H1 (cell line): Measurements from ENCODE around the gene SEMA7A. TPM values are rescaled to one million over a fixed set of nuclear protein-coding genes. Genes with fewer than 3 reads are reported as not detected.

Experiments
- CTCF ChIA-PET: fragments of 300-600 bp; sonication (Branson Sonifier 250); formaldehyde crosslinking; loops from one replicate; lab custom pipeline; 2021; ENCODE audit not compliant: partially characterized antibody; lab: Charles Lee
- POLR2A ChIA-PET: fragments of 300-600 bp; sonication (Branson Sonifier 250); formaldehyde crosslinking; loops from one replicate; lab custom pipeline; 2021; ENCODE audit warnings: inconsistent platforms; ENCODE audit not compliant: partially characterized antibody; lab: Charles Lee
- DNase-seq, 2 experiments: peaks; one replicate each; pipeline versions ENCODE4 v3.0.0 to v3.0.0-alpha.2; 2010 to 2022; ENCODE audit warnings: low spot score in 2 of 2, low read depth in 1 of 2, mixed read lengths in 1 of 2
- FAIRE-seq: peaks from 2 replicates; lab custom pipeline; 2011; peaks lifted over from hg19 to GRCh38; lab: Jason Lieb, UNC
- H2AFZ ChIP-seq: 2 replicates; pipeline ENCODE4 v1.8.1; 2012; ENCODE audit warnings: low read length, inconsistent platforms
- H2AK5ac ChIP-seq: 2 replicates; pipeline ENCODE4 v1.6.1; 2013; ENCODE audit warnings: low read depth, low read length
- H2BK120ac ChIP-seq: replicated peaks from 2 replicates; pipeline ENCODE3; 2013; ENCODE audit warnings: low read depth, low read length, inconsistent platforms
- H2BK12ac ChIP-seq: 2 replicates; pipeline ENCODE4 v1.6.1; 2013; ENCODE audit warnings: low read depth, low read length
- H2BK15ac ChIP-seq: 2 replicates; pipeline ENCODE4 v1.6.1; 2013; ENCODE audit warnings: low read length
- H2BK20ac ChIP-seq: 2 replicates; pipeline ENCODE4 v1.6.1; 2013; ENCODE audit warnings: low read length
- H2BK5ac ChIP-seq: 2 replicates; pipeline ENCODE4 v1.6.1; 2013; ENCODE audit warnings: low read depth, low read length
- H3K14ac ChIP-seq: 2 replicates; pipeline ENCODE4 v1.6.1; 2013; ENCODE audit warnings: inconsistent platforms; ENCODE audit not compliant: insufficient read length
- H3K18ac ChIP-seq: 2 replicates; pipeline ENCODE4 v1.6.1; 2013; ENCODE audit warnings: low read length; ENCODE audit errors: extremely low read depth
- H3K23ac ChIP-seq: 2 replicates; pipeline ENCODE4 v1.6.1; 2013; ENCODE audit warnings: inconsistent platforms; ENCODE audit not compliant: insufficient read length
- H3K23me2 ChIP-seq: 2 replicates; pipeline ENCODE4 v1.6.1; 2013; ENCODE audit warnings: low read depth, low read length
- H3K27ac ChIP-seq: 2 replicates; pipeline ENCODE4 v1.6.1; 2011; ENCODE audit warnings: low read depth, low read length, inconsistent platforms
- H3K27me3 ChIP-seq, 4 experiments: replicated peaks in 1 of 4; 1 replicate in 1 of 4; 2 replicates in 3 of 4; pipeline versions ENCODE4 v1.6.1 to v1.8.1; 2011 to 2013; ENCODE audit warnings: low read length in 3 of 4, mild to moderate bottlenecking in 3 of 4, inconsistent platforms in 2 of 4, mixed read lengths in 2 of 4, moderate library complexity in 1 of 4; ENCODE audit not compliant: control insufficient read depth in 3 of 4, insufficient read depth in 3 of 4; ENCODE audit errors: extremely low read depth in 1 of 4
- H3K36me3 ChIP-seq, 4 experiments: 2 replicates each; pipeline versions ENCODE4 v1.6.1 to v1.8.1; 2011 to 2013; ENCODE audit warnings: mild to moderate bottlenecking in 4 of 4, low read length in 3 of 4, moderate library complexity in 2 of 4, control low read depth in 1 of 4, inconsistent platforms in 1 of 4; ENCODE audit not compliant: insufficient read depth in 4 of 4, control insufficient read depth in 2 of 4
- H3K4ac ChIP-seq: replicated peaks from 2 replicates; pipeline ENCODE3; 2013; ENCODE audit warnings: low read length, low read depth, mixed read lengths, inconsistent platforms; ENCODE audit not compliant: insufficient read length
- H3K4me1 ChIP-seq, 4 experiments: replicated peaks in 1 of 4; 1 replicate in 1 of 4; 2 replicates in 3 of 4; pipeline versions ENCODE4 v1.6.1 to v1.8.1; 2011 to 2013; ENCODE audit warnings: low read length in 3 of 4, inconsistent platforms in 2 of 4, mixed read lengths in 1 of 4; ENCODE audit not compliant: insufficient read depth in 4 of 4, control insufficient read depth in 3 of 4
- H3K4me2 ChIP-seq, 2 experiments: 2 replicates each; pipeline versions ENCODE4 v1.6.1 to v1.8.1; 2011 to 2013; ENCODE audit warnings: low read depth in 2 of 2, low read length in 2 of 2, control low read depth in 1 of 2, inconsistent platforms in 1 of 2, mild to moderate bottlenecking in 1 of 2; ENCODE audit not compliant: insufficient read depth in 1 of 2
- H3K4me3 ChIP-seq, 4 experiments: fragments of 200-600, 300-600 bp in 1 of 4; sonication (generic), shearing (Covaris generic), sonication (Bioruptor Twin) in 1 of 4; 2 replicates each; pipeline versions ENCODE4 v1.5.1 to v1.8.1; 2011 to 2016; ENCODE audit warnings: low read length in 4 of 4, low read depth in 3 of 4, control low read depth in 2 of 4, inconsistent platforms in 2 of 4, mild to moderate bottlenecking in 2 of 4, mixed read lengths in 1 of 4, moderate library complexity in 1 of 4; ENCODE audit not compliant: insufficient read depth in 2 of 4; ENCODE audit errors: extremely low read depth in 1 of 4
- H3K56ac ChIP-seq: replicated peaks from 2 replicates; pipeline ENCODE3; 2013; ENCODE audit warnings: low read depth, mild to moderate bottlenecking, mixed read lengths, low read length, inconsistent platforms; ENCODE audit not compliant: insufficient read length
- H3K79me1 ChIP-seq: 2 replicates; pipeline ENCODE4 v1.6.1; 2013; ENCODE audit warnings: low read depth, low read length, control low read depth
- H3K79me2 ChIP-seq, 2 experiments: 2 replicates each; pipeline versions ENCODE4 v1.6.1 to v1.8.1; 2012 to 2013; ENCODE audit warnings: low read length in 2 of 2, mild to moderate bottlenecking in 2 of 2, inconsistent platforms in 1 of 2; ENCODE audit not compliant: insufficient read depth in 2 of 2, control insufficient read depth in 1 of 2
- H3K9ac ChIP-seq, 4 experiments: replicated peaks in 1 of 4; 1 replicate in 1 of 4; 2 replicates in 3 of 4; pipeline versions ENCODE4 v1.6.1 to v1.8.1; 2011 to 2013; ENCODE audit warnings: low read depth in 3 of 4, low read length in 3 of 4, control low read depth in 2 of 4, mild to moderate bottlenecking in 2 of 4, moderate library complexity in 2 of 4, inconsistent platforms in 1 of 4; ENCODE audit errors: extremely low read depth in 1 of 4
- H3K9me3 ChIP-seq, 2 experiments: 2 replicates each; pipeline versions ENCODE4 v1.6.1 to v1.8.1; 2012 to 2013; ENCODE audit warnings: mild to moderate bottlenecking in 2 of 2, moderate library complexity in 2 of 2, control low read depth in 1 of 2, inconsistent platforms in 1 of 2, low read depth in 1 of 2, low read length in 1 of 2, mixed read lengths in 1 of 2; ENCODE audit not compliant: insufficient read depth in 2 of 2
- H4K20me1 ChIP-seq, 2 experiments: replicated peaks in 1 of 2; 2 replicates each; pipeline versions ENCODE3 to v1.8.1; 2011 to 2013; ENCODE audit warnings: inconsistent platforms in 2 of 2, low read length in 2 of 2, mild to moderate bottlenecking in 1 of 2; ENCODE audit not compliant: insufficient read depth in 2 of 2, control insufficient read depth in 1 of 2
- H4K5ac ChIP-seq: 2 replicates; pipeline ENCODE4 v1.6.1; 2013; ENCODE audit warnings: low read length, low read depth, mixed read lengths, inconsistent platforms; ENCODE audit not compliant: insufficient read length
- H4K8ac ChIP-seq: 2 replicates; pipeline ENCODE4 v1.8.0; 2013; ENCODE audit warnings: mild to moderate bottlenecking, moderate library complexity, low read length, inconsistent platforms; ENCODE audit not compliant: insufficient read depth; ENCODE audit errors: extremely low read depth
- H4K91ac ChIP-seq: replicated peaks from 2 replicates; pipeline ENCODE3; 2013; ENCODE audit warnings: low read length, mixed read lengths, inconsistent platforms; ENCODE audit not compliant: insufficient read length
- BACH1 ChIP-seq: IDR thresholded peaks from 2 replicates; pipeline ENCODE4 v1.6.1; 2012; ENCODE audit warnings: low read length, improper control_type of control experiment
- EGR1 ChIP-seq: IDR thresholded peaks from 2 replicates; pipeline ENCODE4 v1.6.1; 2011; ENCODE audit warnings: low read depth, low read length, borderline replicate concordance
- NANOG ChIP-seq: IDR thresholded peaks from 2 replicates; pipeline ENCODE4 v1.6.1; 2011; ENCODE audit warnings: low read length, low read depth, mild to moderate bottlenecking, inconsistent platforms; ENCODE audit not compliant: insufficient read depth, poor library complexity, severe bottlenecking
- POLR2A ChIP-seq, 2 experiments: IDR thresholded peaks; 1 replicate in 1 of 2; 2 replicates in 1 of 2; pipeline ENCODE4 v1.6.1; 2011; ENCODE audit warnings: low read depth in 2 of 2, low read length in 2 of 2, mild to moderate bottlenecking in 2 of 2; ENCODE audit errors: control extremely low read depth in 1 of 2
- RBBP5 ChIP-seq: IDR thresholded peaks from 2 replicates; pipeline ENCODE4 v1.7.1; 2012; ENCODE audit warnings: low read depth, mild to moderate bottlenecking, inconsistent platforms, low read length, moderate library complexity, borderline replicate concordance
- SAP30 ChIP-seq: fragments of 300-600 bp; sonication (generic); IDR thresholded peaks from 2 replicates; pipeline ENCODE4 v1.7.1; 2012; ENCODE audit warnings: low read length, moderate library complexity, mild to moderate bottlenecking, inconsistent platforms; ENCODE audit not compliant: insufficient read depth, insufficient replicate concordance
- SP1 ChIP-seq: IDR thresholded peaks from 2 replicates; pipeline ENCODE4 v1.6.1; 2011; ENCODE audit warnings: low read depth, low read length
- TBP ChIP-seq: IDR thresholded peaks from 2 replicates; pipeline ENCODE4 v1.6.1; 2011; ENCODE audit warnings: low read depth, low read length, improper control_type of control experiment
- WGBS, 2 experiments: shearing (Covaris generic) in 1 of 2; methylation state at CpG; one replicate each; pipeline versions ENCODE4 v1.1.6 to v1.1.7; 2013 to 2015; ENCODE audit warnings: low lambda C conversion rate in 2 of 2, mixed read lengths in 2 of 2, inconsistent platforms in 1 of 2, low coverage in 1 of 2, missing lambda C conversion rate in 1 of 2; ENCODE audit not compliant: insufficient replicate concordance in 2 of 2, insufficient coverage in 1 of 2, insufficient read length in 1 of 2; ENCODE audit errors: extremely low coverage in 1 of 2, missing lambda C conversion rate in 1 of 2; 5-methylcytosine and 5-hydroxymethylcytosine counted together
- polyA plus RNA-seq, 7 experiments: library from polyadenylated mRNA; depleted of rRNA in 3 of 7; stranded (reverse) in 5 of 7; unstranded in 2 of 7; fragments of >200 nt in 5 of 7; fragments of 200-250 nt in 2 of 7; gene quantifications; 1 replicate in 5 of 7; 2 replicates in 1 of 7; 4 replicates in 1 of 7; pipeline versions ENCODE4 v1.2.1 to v1.2.3, GENCODE V29; 2011 to 2013; ENCODE audit warnings: missing spikeins in 2 of 7, mixed read lengths in 2 of 7
- total RNA-seq: library from RNA; stranded (reverse); fragmentation: NEBNext Ultra II Directional; extraction: Animal tissue kit (Norgen Biotek cat#: 25700); gene quantifications from 2 replicates; pipeline ENCODE4 v1.2.1, GENCODE V29; 2021
- TF ChIP-seq, protein P1 (sequence below): IDR thresholded peaks from 2 replicates; pipeline ENCODE4 v1.6.1; 2012; ENCODE audit warnings: inconsistent platforms

Gene SEMA7A
- total and polyA plus RNA-seq, 2 of the 8 experiments (the other 6 are each of a cell fraction or from before 2014, with no cell fraction given) = 10.7 to 15.0 TPM

DNA sequence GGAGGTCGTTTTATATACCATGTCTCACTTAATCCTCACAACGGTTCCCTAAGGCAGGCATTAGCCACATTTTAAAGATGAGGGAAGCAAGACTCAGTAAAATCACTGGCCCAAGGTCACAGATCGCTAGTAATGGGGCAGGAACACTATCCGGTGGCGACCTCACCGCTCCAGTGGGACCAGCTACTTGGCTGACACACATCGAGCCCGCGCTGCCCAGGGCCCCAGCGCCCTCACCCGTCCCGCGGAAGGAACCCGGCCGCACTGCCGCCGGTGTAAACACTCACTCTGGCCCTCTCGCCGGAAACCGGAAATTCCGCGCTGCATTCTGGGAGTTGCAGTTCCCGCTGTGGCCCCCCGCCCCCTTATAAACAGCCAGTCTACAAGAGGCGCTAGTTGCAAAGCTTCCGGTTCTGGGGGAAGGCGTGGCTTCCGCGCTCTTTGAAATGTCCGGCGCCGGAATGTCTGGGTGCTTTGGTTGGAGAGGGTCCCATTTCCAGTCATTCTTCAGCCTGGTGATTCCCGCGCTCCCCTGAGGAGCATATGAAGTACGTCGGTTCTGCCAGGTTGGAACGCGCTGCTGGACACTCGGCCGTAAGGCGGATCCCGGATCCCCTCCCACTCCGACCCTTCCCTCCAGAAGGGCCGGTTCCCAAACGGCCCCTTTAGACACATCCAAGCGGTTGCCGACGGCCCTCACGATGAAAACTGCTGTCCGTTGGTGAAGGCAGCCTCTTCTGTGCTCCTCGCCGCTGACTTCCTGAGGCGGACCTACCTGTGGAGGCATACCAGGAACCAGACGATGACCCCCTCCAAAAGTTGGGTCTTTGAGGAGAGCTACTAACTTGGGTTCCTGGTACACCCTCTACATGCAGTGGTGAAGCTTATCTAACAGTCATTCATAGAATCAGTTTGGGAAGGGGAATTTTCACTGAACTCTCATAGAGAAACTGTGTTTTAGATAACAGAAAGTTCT, 27.4 kb upstream of the SEMA7A start, which contains the start of gene UBL7:
TSS of gene UBL7 (minus strand) at position 290 of the 976 bp plus-strand sequence. CDS start 2,293 bp downstream, outside the sequence.
- Histone ChIP-seq H3K23me2 (peaks cover 15% of the 10 kb centered on the region), H4K91ac (no peak within 1 kb of the TSS), H3K56ac (peak within 1 kb of the TSS; percentile 43), H4K20me1 (no peaks in the 10 kb centered on the region), H3K4me1 (no peaks in the 10 kb centered on the region; a peak in 1 of 7 replicates), H2BK15ac (peak within 1 kb of the TSS; percentile 76; the same call in 1 of the 2 replicates), H2BK5ac (peak within 1 kb of the TSS; percentile 89), H3K36me3 (peaks cover 1 to 10% (median 2%) of the 10 kb centered on the region in 4 experiments; a peak in 7 of 8 replicates), H4K8ac (peak within 1 kb of the TSS; percentile 84), H3K4ac (peak within 1 kb of the TSS; percentile 75), H2BK12ac (peak within 1 kb of the TSS; percentile 75), H3K79me1 (no peaks in the 10 kb centered on the region; the same call in 1 of the 2 replicates), H3K18ac (peak within 1 kb of the TSS; percentile 86), H2AK5ac (no peak within 1 kb of the TSS), H3K79me2 (peaks cover 0 to 15% of the 10 kb centered on the region in 2 experiments; a peak in 2 of 4 replicates), H2BK120ac (no peak within 1 kb of the TSS), H3K9me3 (no peaks in the 10 kb centered on the region; a peak in 1 of 4 replicates), H2AFZ (peak within 1 kb of the TSS; percentile 82), H3K4me2 (peak within 1 kb of the TSS; percentile 76 to 85), H3K4me3 (peak within 1 kb of the TSS; percentile 79 to 97 (median 85)), H3K9ac (peak within 1 kb of the TSS; percentile 72 to 94 (median 80)), H2BK20ac (no peak within 1 kb of the TSS), H3K23ac (no peak within 1 kb of the TSS), H4K5ac (peak within 1 kb of the TSS; percentile 65), H3K14ac (no peak within 1 kb of the TSS), H3K27ac (peak within 1 kb of the TSS; percentile 58), H3K27me3 (no peaks in the 10 kb centered on the region)
- ChIA-PET POLR2A (interaction anchor here (0.9 to 3.2 kb wide), 29 partner anchors 11 to 504 kb away, joined by 3 to 25 read pairs (median 5); partner anchors contain the start of genes ARID3B and CLK3), CTCF (interaction anchor here (0.6 to 9.1 kb wide), 13 partner anchors 11 to 104 kb away, joined by 3 to 78 read pairs (median 5); no protein-coding TSS in a partner anchor)
- DNase-seq (peak; percentile 87 to 98), FAIRE-seq (no peak)
- WGBS, 2 experiments = 2% methylated on average over 54 of the region's 54 CpGs; no CpG with 5 or more reads in 1 of the 2 experiments
- TF ChIP-seq POLR2A (IDR thresholded peaks at IDR 0.05; ENCODE audit: control extremely low read depth in 1 of 2, low read depth in 2 of 2, low read length in 2 of 2) (peak; percentile 91 to 98), EGR1 (0 out of 2 replicates have a peak, but pooled peaks have one; percentile 44), RBBP5 (peak; percentile 72; the same call in 1 of the 2 replicates), TBP (peak; percentile 92), SAP30 (peak; percentile 39), SP1 (peak; percentile 63), BACH1 (no peak), NANOG (peak; percentile 18)
- TF ChIP-seq, protein P1, sequence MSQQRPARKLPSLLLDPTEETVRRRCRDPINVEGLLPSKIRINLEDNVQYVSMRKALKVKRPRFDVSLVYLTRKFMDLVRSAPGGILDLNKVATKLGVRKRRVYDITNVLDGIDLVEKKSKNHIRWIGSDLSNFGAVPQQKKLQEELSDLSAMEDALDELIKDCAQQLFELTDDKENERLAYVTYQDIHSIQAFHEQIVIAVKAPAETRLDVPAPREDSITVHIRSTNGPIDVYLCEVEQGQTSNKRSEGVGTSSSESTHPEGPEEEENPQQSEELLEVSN = peak; percentile 22; the same call in 1 of the 2 replicates
